Activated CD4-positive, alpha-beta T cell treated with anti-CD3 and anti-CD28 coated beads for 48 hours (primary cell): Measurements from ENCODE around the gene FAM170A.

ENCODE experiments used
- DNase-seq: peaks from one replicate; pipeline ENCODE4 v3.0.0-alpha.2; 2020

The FAM170A gene

DNA sequence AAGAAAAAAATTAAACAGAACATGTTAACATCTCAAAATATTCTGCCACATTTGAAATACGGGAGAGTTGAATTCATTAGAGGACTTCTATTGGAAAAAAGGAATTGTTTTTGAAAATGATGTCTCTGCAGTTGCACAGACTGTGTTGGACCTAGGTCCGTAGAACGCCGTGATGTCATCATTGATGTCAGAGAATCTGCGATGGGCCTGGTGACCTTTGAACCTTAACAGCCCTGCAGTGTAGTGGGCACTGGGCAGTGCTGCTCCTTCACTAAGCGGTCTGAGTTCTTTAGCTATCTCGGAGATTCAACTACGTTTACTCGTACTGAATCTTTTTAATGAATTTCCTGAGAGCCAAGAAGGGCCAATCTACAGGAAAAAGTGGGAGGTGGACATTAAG is at the start of gene FAM170A:
TSS of gene FAM170A (plus strand) at position 220 of the 400 bp plus-strand sequence. CDS start 211 bp downstream, outside the sequence.
- DNase-seq: no peak

GRCh38 chr5:119582987-119583386 is 46.4 kb upstream of the FAM170A start:
- DNase-seq: no peak

DNA sequence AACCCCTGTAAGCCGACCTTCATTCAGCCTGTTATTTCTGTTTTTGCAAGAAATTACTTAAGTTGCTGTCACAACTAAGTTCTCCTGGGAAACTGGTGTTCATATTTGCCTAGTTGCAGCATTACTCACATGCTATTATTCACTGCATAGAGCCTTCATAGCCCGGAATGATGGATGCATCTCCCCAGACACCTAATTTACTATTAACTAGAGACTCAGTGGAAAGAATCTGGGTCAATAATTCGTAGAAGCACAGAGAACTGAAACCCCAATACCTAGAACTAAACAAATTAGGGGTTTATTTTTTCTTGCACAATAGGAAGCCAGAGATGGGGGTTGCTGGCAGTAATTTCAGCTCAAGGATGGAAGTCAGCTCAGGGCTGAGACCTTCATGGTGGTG is 45.7 kb upstream of the FAM170A start:
- DNase-seq: no peak

- DNase-seq: no peak
These were observed 33.3 kb upstream of the FAM170A start for GRCh38 chr5:119596046-119596445.

DNA sequence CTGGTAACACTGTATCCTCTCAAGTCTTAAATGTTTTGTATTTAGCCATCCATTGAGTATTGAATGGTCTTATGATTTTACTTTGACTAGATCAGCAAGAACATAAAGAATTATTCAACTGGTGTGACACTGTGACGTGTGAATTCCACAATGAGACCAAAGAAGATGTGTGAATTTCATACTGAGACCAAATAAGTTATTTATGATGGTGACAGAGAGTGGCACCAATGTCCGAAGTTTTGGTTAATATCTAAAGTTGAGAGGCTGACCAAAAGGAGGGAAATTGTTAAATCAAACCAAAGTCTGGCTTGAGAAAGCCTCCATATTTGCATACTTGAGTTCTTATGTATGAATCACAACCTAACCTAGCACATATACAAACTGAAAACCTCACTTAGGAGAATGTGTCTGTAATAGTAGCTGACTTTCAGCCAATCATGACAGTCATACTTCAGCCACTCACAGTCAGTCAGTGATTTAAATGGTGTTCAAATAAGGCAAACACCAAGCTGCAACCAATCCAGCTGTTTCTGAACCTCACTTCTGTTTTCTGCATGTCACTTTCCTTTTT is 31.5 kb upstream of the FAM170A start:
- DNase-seq: no peak

DNA sequence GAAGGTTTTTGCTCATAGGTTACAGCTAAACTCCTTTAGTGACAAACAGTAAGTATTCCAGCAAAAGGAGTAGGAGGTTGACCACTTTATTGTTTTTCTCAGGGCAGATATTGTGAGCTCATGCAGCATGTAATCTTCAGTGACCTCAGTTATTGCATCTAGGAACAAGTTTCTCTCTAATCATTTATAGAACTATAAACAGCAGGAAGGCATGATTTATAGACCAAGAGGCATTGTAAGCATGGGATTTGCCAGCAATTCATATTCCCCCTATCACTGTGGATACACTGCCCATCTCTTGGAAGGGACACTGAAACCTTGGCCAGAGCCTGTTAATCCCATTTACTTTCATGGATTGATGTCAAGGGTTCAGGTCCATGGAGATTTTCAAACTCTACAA is 15.4 kb upstream of the FAM170A start:
- DNase-seq: no peak

DNA sequence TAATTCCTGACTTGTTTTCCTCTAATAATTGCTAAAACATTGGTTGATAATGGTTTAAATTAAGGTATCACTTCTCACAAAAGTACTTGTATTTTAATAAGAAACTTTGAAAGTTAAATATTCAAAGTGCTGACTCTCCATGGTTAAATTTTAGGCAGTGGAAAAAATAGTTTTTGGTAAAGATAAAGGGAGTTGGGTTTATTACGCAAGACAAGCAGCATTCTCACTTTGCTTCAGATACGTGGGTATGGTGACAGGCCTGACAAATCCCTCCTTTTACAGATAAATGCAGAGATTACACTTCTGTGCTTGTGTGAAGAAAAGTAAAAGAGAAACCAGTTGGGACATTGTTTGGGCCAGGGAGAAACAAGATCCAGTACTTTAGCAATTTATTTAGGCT is 14.5 kb upstream of the FAM170A start:
- DNase-seq: no peak

- no peak for DNase-seq
These were observed 3.3 kb upstream of the FAM170A start for GRCh38 chr5:119626086-119626485.

DNA sequence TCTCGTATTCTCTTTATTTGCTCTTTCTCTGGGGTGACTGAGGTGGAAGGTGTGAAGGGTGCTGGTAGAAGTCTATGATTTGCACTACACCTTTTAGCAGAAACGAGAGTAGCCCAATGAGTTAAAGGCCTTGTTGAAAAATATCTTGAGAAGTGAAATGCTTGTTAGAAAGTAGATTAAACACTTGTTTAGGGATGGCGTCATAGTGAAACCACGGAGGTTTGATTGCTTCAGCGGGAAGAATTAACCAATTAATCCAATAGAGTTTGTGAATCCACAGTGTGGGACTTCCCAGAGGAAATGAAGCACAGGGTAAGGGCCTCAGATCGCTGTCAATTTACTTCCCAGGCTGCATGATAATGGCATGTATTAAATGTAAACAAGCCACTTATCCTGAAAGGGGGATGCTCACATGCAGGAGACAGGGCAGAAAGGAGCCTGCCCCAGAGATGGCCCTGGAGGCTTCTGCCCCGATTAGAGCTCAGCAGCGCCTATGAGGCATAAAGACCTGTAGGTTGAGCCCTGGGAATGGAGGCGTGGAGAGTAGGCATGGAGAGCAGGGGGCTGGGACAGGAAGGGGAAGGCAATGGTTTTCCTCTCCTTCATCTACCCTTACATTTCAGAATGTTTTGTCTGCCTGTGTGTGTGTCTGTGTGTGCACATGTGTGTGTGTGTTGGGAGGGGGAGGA is 1.5 kb downstream of the FAM170A start:
- no peak for DNase-seq

- DNase-seq: no peak
These were observed 2.3 kb downstream of the FAM170A start for GRCh38 chr5:119631660-119632059.

DNA sequence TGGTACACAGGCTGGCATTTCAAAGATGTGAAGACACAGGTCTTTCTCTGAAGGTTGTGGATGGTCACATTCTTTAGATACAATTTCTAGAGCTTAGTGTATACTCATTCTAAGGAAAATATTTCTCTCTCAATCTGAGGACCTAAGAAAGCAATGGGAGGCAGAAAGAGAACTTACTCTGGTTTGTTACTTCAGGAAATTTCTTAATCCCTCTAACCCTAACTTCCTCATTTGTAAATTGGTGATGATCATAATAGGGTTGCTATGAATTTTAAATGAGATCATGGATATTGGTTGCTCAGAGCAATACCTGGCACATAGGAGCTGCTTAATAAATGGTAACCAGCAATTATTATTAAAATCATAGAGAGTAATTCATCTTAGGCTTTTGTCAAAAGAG is 22.1 kb downstream of the FAM170A start:
- DNase-seq: no peak

GRCh38 chr5:119655061-119655460 is 25.7 kb downstream of the FAM170A start:
- DNase-seq: no peak

GRCh38 chr5:119656023-119656422 is 26.7 kb downstream of the FAM170A start:
- DNase-seq: no peak

GRCh38 chr5:119666542-119666941 is 37.2 kb downstream of the FAM170A start:
- no peak for DNase-seq

GRCh38 chr5:119678351-119679028 is 49.1 kb downstream of the FAM170A start:
- DNase-seq: no peak

DNA sequence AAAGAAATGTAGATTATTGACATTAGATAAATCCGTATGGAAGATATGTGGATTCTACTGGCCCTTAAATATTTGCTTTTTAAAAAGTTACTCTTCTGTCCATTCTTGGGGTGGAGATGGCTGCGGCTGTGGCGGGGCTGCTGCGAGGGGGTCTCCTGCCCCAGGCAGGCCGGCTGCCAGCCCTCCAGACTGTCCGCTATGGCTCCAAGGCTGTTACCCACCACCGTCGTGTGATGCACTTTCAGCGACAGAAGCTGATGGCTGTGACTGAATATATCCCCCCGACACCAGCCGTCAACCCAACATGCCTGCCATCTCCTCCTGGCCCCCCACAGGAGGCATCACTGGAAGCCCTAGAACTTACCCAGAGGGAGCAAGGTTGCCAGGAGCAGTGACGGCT is 50.7 kb downstream of the FAM170A start:
- no peak for DNase-seq

DNA sequence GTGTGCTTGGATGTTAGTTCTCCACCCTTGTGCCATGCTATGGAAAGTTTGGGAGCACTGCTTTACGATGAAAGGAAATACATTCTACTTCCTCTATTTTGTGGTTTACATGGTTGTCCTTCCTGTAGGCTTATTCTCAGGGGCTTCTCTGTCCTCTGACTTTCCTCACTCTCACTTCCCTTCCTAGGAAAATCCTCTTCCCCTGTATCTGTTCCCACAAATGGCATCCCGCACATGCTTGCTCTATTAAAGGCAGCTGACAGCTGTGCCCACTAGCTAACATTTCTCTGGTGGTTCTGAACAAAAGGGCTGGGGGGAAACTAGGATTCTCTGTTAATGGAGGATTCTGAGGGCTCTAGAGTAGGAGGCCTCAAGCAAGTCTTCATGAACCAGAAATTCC is 52.4 kb downstream of the FAM170A start:
- DNase-seq: no peak

- DNase-seq: no peak
These were observed 53.0 kb downstream of the FAM170A start for GRCh38 chr5:119682372-119682771.
